ENCODE measurements around the gene PDZRN3.

The PDZRN3 gene

GRCh38 chr3:73626106-73626505 lies 1.4 kb upstream of the PDZRN3 start:
- ChIA-PET CTCF (no interaction called here), POLR2A (no interaction called here)
- no peak for DNase-seq (ENCODE audit: extremely low spot score)

GRCh38 chr3:73624017-73624820 lies 522 bp downstream of the PDZRN3 start:
- ChIA-PET CTCF (interaction anchor here (1.6 kb wide), 1 partner anchor 122 kb away, joined by 5 read pairs; no protein-coding TSS in a partner anchor), POLR2A (interaction anchor here (1.0 to 1.1 kb wide), 2 partner anchors 38 to 112 kb away, joined by 3 read pairs; no protein-coding TSS in a partner anchor)
- TF ChIP-seq L3MBTL2 (conservative IDR thresholded peaks at IDR 0.05) = peak; percentile 87
- TF ChIP-seq LEF1 (IDR thresholded peaks at IDR 0.05; ENCODE audit: borderline replicate concordance) = peak; percentile 33; the same call in 1 of the 2 replicates
- TF ChIP-seq CTBP1 (IDR thresholded peaks at IDR 0.05; ENCODE audit: borderline replicate concordance) = no peak
- DNase-seq (ENCODE audit: extremely low spot score) = peak; percentile 60

More at GRCh38 chr3:73626106-73626505, 1.4 kb upstream of the PDZRN3 start:
- TF ChIP-seq L3MBTL2 (conservative IDR thresholded peaks at IDR 0.05) = no peak
- TF ChIP-seq PKNOX1 (IDR thresholded peaks at IDR 0.05) = no peak
- no peak for TF ChIP-seq LEF1 (IDR thresholded peaks at IDR 0.05; ENCODE audit: borderline replicate concordance)
- no peak for TF ChIP-seq SUZ12 (IDR thresholded peaks at IDR 0.05)
- no peak for TF ChIP-seq NFRKB (IDR thresholded peaks at IDR 0.05)
- no peak for TF ChIP-seq ELF4 (IDR thresholded peaks at IDR 0.05)
- no peak for TF ChIP-seq BHLHE40 (IDR thresholded peaks at IDR 0.05; ENCODE audit: borderline replicate concordance)
- TF ChIP-seq FOXK2 (IDR thresholded peaks at IDR 0.05) = no peak
- TF ChIP-seq SP1 (IDR thresholded peaks at IDR 0.05) = no peak
- no peak for TF ChIP-seq TARDBP (IDR thresholded peaks at IDR 0.05)
- TF ChIP-seq FOXA1 (IDR thresholded peaks at IDR 0.05) = no peak
- no peak for TF ChIP-seq CTBP1 (IDR thresholded peaks at IDR 0.05; ENCODE audit: borderline replicate concordance)
- no peak for TF ChIP-seq HDGF (IDR thresholded peaks at IDR 0.05; ENCODE audit: borderline replicate concordance)
- no peak for TF ChIP-seq ARNT (IDR thresholded peaks at IDR 0.05)
- no peak for TF ChIP-seq ZNF384 (IDR thresholded peaks at IDR 0.05)
- TF ChIP-seq FOXM1 (IDR thresholded peaks at IDR 0.05; ENCODE audit: borderline replicate concordance) = no peak

- ChIA-PET CTCF (interaction anchor here (1.6 kb wide), 1 partner anchor 121 kb away, joined by 5 read pairs; no protein-coding TSS in a partner anchor), POLR2A (interaction anchor here (1.0 to 1.1 kb wide), 2 partner anchors 37 to 111 kb away, joined by 3 read pairs; no protein-coding TSS in a partner anchor)
- TF ChIP-seq L3MBTL2 (conservative IDR thresholded peaks at IDR 0.05) (no peak), BHLHE40 (IDR thresholded peaks at IDR 0.05; ENCODE audit: borderline replicate concordance) (no peak), TARDBP (IDR thresholded peaks at IDR 0.05) (no peak), PKNOX1 (IDR thresholded peaks at IDR 0.05) (no peak), ELF4 (IDR thresholded peaks at IDR 0.05) (no peak), SUZ12 (IDR thresholded peaks at IDR 0.05) (no peak)
- no peak for DNase-seq (ENCODE audit: extremely low spot score)
Measured at GRCh38 chr3:73623346-73623745, 1.4 kb downstream of the PDZRN3 start.

- ChIA-PET POLR2A (no interaction called here), CTCF (interaction anchor here (1.3 kb wide), 1 partner anchor 114 kb away, joined by 6 read pairs; no protein-coding TSS in a partner anchor)
- no peak for DNase-seq (ENCODE audit: extremely low spot score)
- TF ChIP-seq FOXM1 (IDR thresholded peaks at IDR 0.05; ENCODE audit: borderline replicate concordance) (no peak), L3MBTL2 (conservative IDR thresholded peaks at IDR 0.05) (no peak), CTBP1 (IDR thresholded peaks at IDR 0.05; ENCODE audit: borderline replicate concordance) (no peak)
Measured at GRCh38 chr3:73622091-73622805, 2.5 kb downstream of the PDZRN3 start.

- no peak for DNase-seq (ENCODE audit: extremely low spot score)
- POLR2A ChIA-PET = interaction anchor here (0.7 kb wide), 1 partner anchor 21 kb away, joined by 3 read pairs; no protein-coding TSS in a partner anchor
- CTCF ChIA-PET = interaction anchor here (1.2 to 1.3 kb wide), 2 partner anchors 21 to 113 kb away, joined by 3 to 6 read pairs; no protein-coding TSS in a partner anchor
- no peak for TF ChIP-seq TARDBP (IDR thresholded peaks at IDR 0.05)
- TF ChIP-seq BHLHE40 (IDR thresholded peaks at IDR 0.05; ENCODE audit: borderline replicate concordance) = no peak
- TF ChIP-seq LEF1 (IDR thresholded peaks at IDR 0.05; ENCODE audit: borderline replicate concordance) = no peak
- no peak for TF ChIP-seq ELF4 (IDR thresholded peaks at IDR 0.05)
- no peak for TF ChIP-seq CTBP1 (IDR thresholded peaks at IDR 0.05; ENCODE audit: borderline replicate concordance)
Measured at GRCh38 chr3:73621388-73621787, 3.4 kb downstream of the PDZRN3 start.

- TF ChIP-seq FOXM1 (IDR thresholded peaks at IDR 0.05; ENCODE audit: borderline replicate concordance) (no peak), L3MBTL2 (conservative IDR thresholded peaks at IDR 0.05) (no peak), LEF1 (IDR thresholded peaks at IDR 0.05; ENCODE audit: borderline replicate concordance) (no peak), SP1 (IDR thresholded peaks at IDR 0.05) (no peak), CTBP1 (IDR thresholded peaks at IDR 0.05; ENCODE audit: borderline replicate concordance) (no peak), BHLHE40 (IDR thresholded peaks at IDR 0.05; ENCODE audit: borderline replicate concordance) (no peak), TARDBP (IDR thresholded peaks at IDR 0.05) (no peak)
- no peak for DNase-seq (ENCODE audit: extremely low spot score)
- CTCF ChIA-PET = interaction anchor here (0.5 kb wide), 1 partner anchor 34 kb away, joined by 3 read pairs; no protein-coding TSS in a partner anchor
- POLR2A ChIA-PET = no interaction called here
Measured at GRCh38 chr3:73618461-73618860, 6.3 kb downstream of the PDZRN3 start.
